RPMI7951 (cell line): ENCODE results near the gene TNS1. TPM values are rescaled to one million over a fixed set of nuclear protein-coding genes. Genes with fewer than 3 reads are reported as not detected.

Experiments
- DNase-seq: peaks from one replicate; pipeline ENCODE4 v3.0.0-alpha.2; 2012; ENCODE audit warnings: low read depth
- total RNA-seq: library from RNA; depleted of rRNA; stranded (reverse); fragments of >200 nt; shearing (Covaris generic); gene quantifications from 2 replicates; pipeline ENCODE4 v1.2.3, GENCODE V29; 2014

Gene TNS1
- total RNA-seq, 1 experiment from 2014 or later = 2.5 TPM

DNA sequence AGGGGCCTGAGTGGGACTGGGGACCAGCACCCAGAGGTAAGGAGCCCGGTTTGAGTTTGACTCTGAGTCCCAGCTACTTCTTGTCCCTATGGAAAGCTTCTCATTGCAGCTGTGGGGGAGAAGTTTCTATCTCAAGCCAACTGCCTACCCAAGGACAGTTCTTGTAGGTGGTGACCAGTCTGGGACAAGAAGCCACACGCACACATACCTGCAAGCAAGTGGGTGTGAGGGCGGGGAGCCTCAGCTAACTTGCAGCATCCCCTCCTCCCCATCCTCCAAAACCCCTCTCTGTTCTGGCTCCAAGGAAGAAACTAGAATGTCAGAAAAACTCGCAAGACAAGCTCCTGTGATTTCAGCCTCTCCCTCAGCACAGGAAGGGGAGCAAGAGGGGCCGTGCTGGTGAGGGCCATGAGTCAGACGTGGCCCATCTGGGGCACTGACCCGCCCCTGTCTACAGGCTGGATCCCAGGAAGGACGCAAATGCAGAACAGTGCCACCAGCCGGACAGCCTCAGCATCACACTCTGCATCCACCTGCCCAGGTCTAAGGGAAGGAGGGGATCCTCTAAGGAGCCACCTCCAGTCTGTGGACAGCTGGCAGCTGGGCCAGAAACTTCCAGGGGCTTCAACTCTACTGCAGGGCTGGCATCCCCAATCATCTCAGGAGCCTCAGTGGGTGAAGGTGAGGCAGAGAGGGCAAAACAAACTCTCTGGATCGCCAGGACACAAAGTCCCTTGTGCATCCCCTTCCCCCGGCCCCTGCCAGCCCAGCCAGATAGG is 103.4 kb downstream of the TNS1 start:
- peak; percentile 79 for DNase-seq

DNA sequence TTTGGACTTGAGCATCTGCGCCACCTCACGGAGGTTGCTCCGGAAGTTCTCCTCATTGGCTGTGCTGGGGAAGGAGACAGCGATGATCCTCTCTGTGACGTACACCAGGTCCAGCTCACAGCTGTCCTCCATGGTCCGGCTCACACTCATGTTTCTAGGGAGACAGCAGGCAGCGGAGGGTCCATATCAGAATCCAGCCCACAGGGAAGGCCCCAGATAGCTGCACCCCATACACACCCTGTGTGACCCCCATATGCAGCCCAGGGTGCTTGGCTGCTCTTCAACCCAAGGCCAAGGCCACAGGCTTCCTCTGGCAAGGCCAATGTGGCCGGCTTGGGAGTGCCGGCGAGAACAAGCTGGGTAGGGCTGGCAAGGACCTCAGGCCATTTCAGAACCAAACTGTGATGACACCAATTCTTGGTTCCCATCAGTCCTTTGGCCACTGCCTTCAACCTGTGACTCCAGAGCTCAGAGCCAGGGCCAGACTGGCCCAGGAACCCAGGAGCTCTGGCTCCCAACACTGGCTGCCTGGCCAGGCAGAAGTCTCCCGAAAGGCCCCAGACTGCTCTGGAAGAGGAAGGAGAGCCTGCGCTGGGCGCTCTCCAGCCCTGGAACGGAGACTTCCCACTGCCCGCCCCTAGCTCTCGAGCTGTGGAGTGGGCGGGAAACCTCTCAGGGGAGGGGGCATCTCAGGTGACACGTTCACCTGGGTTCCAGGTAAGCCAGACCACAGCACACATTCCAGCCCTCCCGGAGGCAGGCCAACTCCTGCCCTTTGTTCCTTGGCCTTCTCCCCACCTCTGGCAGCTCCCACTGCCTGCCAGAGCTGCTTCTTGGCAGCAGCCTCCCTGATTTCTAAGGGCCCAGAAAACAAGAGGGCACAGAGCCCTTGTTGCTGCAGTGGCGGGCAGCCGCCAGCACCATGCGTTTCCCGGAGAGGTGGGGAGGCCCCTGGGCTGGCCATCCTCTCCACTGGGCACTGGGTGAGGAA is 104.7 kb downstream of the TNS1 start:
- no peak for DNase-seq

DNA sequence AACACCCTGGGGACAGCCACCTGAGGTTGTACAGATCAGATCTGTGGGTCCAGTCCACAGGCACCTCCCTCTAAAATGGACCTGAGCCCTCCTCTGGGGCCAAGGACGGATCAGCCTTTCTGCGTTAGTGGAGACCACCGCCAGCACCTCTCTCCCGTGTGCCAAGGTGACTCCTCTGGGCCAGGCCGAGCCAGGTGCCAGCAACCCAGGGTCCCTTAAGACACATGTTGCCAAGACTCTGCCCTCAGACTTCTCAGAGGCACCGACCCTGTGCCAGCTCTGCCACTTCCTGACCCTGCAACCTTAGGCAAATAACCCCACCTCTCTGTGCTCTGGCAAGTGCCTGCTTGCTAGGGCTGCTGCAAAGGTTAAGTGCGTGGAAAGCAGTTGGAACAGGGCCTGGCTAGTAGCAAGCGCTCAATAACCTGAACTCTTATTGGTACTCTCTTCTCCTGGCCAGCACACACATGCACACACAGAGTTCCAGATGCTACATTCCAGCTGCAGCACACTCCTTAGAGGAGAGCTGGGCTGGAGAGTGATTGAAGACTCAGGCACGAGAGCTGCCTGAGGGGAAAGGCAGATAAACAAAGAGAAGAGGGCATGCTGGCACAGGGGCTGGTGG is 105.6 kb downstream of the TNS1 start:
- no peak for DNase-seq

DNA sequence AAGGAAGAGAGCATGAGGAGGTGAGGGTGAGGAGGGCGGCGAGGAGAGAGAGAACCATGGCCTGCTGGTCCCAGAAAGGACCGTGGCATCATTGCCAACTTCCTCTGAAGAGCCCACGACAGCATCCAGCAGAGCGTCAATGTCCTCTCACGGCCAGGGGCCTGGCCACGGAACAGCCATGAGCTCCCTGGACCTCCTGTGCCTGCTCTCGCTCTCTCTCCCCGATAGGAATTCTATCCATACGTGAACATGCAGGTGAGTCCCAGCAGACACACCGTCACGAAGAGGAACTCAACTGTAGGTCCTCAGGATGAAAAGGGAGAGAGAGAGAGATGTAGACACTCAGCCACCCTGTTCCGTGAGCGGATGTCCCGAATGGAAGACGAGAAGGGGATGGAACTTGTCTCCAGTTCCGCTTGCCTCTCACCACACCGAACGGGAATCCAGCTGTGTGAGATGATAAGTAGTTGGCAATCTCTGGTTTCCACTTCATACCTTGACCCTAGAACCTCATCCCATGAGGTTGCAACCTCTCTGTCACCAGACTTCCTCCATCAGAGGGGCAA is 107.6 kb downstream of the TNS1 start:
- DNase-seq = no peak

- DNase-seq = no peak
These were observed 109.4 kb downstream of the TNS1 start for GRCh38 chr2:217893440-217893839.

- no peak for DNase-seq
These were observed 110.2 kb downstream of the TNS1 start for GRCh38 chr2:217892560-217892959.

- peak; percentile 32 for DNase-seq
These were observed 112.3 kb downstream of the TNS1 start for GRCh38 chr2:217890445-217890844.

- no peak for DNase-seq
These were observed 113.1 kb downstream of the TNS1 start for GRCh38 chr2:217889656-217890055.

GRCh38 chr2:217887841-217888701 is 114.7 kb downstream of the TNS1 start:
- no peak for DNase-seq

GRCh38 chr2:217886720-217887309 is 116.0 kb downstream of the TNS1 start:
- peak; percentile 62 for DNase-seq

DNA sequence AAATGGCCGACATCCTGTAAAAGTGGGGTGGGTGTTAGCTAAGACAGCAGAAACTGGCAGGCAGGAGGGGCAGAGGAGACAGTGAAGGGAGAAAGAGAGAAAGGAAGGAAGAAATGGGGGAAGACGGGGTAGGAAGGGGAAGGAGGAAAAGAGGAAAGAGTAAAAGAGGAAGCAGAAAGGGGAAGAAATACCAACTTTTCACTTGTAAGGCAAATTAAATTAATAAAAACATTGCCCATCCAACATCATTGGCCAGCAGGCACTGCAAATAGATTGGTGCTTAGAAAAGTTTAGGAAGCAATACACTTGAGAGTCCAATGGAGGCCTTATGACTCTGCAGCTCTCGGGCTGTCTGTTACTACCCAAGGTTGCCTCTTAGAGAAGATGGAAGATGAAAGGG is 116.7 kb downstream of the TNS1 start:
- DNase-seq = no peak

DNA sequence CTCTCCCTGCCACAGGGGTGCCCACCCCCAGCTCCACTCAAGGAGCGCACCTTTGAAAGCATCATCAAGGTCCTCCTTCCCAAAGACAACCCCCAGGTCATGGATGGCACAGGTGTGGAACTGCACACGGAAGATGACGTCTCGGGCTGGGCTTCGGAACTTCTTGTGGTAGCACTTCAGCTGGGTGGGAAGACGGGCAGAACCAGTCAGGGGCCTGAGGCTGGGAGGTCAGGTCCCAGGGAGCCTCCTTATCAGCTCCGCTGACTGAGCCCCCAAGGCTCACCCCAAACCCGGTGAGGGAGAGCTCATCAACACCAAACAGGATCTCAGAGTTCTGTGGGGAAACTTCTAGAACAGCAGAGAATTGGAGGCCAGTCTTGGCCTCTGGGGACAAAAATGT is 117.8 kb downstream of the TNS1 start:
- DNase-seq = no peak

GRCh38 chr2:217880891-217881290 is 121.9 kb downstream of the TNS1 start:
- DNase-seq = no peak

DNA sequence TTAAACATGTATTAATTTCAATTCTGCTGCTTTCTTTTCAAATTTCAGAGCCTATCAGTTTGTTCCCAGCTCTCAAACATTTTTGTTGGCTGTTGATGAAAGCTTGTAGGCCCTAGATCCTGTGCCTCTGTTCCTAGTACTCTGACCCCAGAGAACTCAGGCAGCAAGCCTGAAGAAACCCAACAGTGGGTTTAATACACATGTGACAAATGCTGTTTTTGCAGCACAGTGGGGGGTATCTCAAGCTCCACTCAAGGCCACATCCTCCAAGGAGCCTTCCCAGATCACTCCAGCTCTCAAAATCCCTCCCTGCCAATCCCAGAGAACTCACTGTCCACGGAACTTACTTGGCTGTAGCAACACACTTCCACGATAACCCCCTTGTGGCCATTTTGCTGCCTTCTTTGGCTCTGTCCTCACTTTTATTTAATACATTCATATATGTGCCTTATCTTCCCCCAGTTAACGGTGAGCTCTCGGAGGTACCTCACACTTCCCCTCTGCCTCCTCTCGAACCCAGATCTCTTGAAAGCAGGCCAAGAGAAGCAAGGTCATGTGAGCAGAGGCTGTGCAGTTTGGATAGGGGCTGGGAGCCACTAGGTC is 122.4 kb downstream of the TNS1 start:
- no peak for DNase-seq

DNA sequence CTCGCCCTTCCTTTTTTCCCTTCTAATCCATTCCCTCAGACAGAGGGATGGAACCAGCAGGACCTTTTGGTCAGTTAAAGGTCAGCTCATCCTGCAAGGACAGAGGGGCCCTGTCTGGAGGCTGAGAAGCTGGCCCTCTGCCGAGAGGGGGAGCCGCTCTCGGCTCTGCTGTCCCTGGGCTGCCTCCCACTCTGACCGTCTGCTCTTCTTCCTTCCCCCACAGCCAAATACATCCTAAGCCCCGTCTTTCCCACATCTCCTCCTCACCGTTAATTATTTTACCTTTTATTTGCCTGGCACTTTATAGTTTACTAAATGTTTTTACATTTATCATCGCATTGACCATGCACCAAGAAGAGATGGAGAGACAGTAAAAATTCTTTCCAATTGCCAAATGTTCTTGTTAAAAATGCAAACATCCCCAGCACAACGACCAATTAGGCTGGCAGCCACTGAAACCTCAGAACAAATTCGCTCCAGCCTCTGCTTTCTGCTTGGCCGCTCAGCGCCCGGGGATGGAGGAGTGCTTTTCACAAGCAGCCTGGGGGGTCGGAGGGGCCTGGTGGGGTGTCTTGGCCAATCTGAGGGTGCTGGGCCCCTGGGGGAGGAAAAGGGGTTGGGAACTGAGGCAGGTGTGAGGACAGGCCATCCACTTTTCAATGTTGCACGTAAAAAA is 123.7 kb downstream of the TNS1 start:
- DNase-seq = no peak

DNA sequence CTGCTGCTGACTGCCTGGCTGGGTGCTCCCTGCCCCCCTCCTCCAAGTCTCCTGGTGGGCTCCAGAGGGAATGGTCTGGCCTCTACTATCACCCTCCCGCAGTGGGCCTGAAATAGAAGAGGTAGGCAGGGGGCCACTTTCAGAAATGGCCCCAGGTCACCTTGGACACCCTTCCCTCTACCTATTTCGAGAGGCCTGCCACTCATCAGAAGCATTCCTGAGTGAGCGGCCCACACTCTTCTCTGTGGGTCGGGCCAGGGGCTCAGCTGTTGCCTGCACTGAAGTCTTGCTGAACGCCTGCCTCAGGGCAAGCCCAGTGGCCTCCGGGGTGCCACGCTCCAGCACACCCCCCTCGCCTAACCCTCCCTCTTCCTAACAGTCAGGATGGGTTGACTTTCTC is 124.9 kb downstream of the TNS1 start:
- no peak for DNase-seq

DNA sequence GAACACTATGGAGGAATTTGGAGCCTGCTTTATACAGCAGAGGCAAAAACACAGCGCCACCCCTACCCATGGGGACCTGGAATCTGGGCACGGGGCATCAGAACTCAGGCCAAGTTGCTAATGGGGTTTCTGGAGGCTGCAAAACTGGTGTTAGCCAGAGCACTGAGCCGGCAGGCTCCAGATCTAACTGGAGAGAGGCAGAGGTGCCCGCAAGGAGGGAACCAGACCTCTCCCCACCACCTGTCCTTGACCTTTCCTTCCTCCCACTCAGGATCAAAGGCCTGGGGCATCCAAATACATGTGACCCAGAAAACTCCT is 126.6 kb downstream of the TNS1 start:
- DNase-seq = no peak

GRCh38 chr2:217875556-217876252 is 127.1 kb downstream of the TNS1 start:
- DNase-seq = no peak

DNA sequence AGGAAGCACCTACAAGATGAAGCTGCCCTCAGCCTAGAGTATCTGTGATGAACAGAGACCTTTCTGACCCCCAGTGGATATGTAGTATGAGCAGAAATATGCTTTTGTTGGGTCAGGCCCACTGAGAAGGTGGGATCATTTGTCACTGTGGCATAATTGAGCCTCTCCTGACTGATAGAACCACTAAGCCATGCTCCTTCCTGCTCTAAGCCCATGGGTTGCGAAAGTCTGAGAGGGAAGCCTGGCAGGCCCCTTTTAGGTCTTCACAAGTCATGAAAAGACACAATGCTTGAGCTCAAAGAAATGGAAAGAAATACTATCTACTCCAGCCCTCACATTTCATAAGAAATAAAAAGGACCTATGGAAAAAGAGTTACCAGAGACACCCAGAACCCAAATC is 127.7 kb downstream of the TNS1 start:
- no peak for DNase-seq
